Stimulated activated memory B cell treated with anti-CD40 and anti-IgM and Interleukin-4, amounts not matched to agents 10 μg/mL and 1 μg/mL and 100 μg/mL, for 72 hours (primary cell): ENCODE measurements around the gene UBXN11.
"Not testable (repeated sequence)": the region's sequence is repeated elsewhere in the genome, so short reads cannot be mapped to it uniquely, and the experiment has no call there.

Source experiments
- ATAC-seq: fragments of 150-1000 bp; cut with Tn5 transposase; 2 replicates; pipeline ENCODE4 v1.10.0; 2021
- H3K27ac Mint-ChIP-seq: one replicate; pipeline ENCODE4 v1.8.0; 2022; ENCODE audit warnings: mild to moderate bottlenecking, mixed read lengths
- H3K27me3 Mint-ChIP-seq: one replicate; pipeline ENCODE4 v1.8.0; 2022; ENCODE audit warnings: mixed read lengths
- H3K36me3 Mint-ChIP-seq: one replicate; pipeline ENCODE4 v1.8.0; 2022; ENCODE audit warnings: mixed read lengths
- H3K4me1 Mint-ChIP-seq: one replicate; pipeline ENCODE4 v1.8.0; 2022; ENCODE audit warnings: mixed read lengths
- H3K4me3 Mint-ChIP-seq: one replicate; pipeline ENCODE4 v1.8.0; 2022; ENCODE audit warnings: mild to moderate bottlenecking, moderate library complexity, mixed read lengths
- H3K9me3 Mint-ChIP-seq: one replicate; pipeline ENCODE4 v1.8.0; 2022; ENCODE audit warnings: mixed read lengths

UBXN11 gene

DNA sequence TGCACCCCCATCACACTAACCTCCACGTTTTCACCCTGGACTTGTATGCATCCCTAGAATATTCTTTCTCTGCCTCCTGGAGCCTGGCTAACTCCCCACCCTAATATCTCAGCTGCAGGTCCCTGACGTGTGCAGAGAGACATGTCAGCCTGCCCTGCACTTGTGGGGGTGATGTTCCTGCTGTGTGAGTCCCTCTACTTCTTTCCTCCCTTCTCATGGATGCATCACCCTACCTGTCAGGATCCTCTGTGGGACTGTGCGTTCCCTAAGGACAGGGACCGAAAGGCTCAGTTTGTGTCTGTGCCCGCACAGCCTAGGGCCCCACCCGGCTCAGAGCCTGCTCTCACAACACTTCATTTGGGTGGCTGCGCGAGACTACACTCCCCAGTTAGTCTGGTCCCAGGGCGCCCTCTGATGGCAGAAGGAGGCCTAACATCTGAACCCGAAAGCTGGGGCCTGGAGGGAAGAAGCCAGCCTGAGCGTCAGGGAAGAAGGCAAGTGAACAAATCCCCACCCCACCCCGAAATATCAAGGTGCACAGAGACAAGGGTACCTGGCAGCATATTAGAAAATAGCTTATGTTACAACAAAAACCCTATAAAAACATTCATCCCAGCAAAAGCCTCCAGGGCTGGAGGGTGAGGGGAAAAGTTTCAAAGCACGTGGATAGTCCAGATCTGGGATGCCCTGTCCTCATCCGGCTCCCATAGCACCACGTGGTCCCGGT lies 15.0 kb upstream of the UBXN11 start:
- no peaks in the 10 kb centered on the region for H3K27me3 Mint-ChIP-seq
- H3K9me3 Mint-ChIP-seq: no peaks in the 10 kb centered on the region
- ATAC-seq: peak; percentile 74
- H3K27ac Mint-ChIP-seq: peak overlapping the region; percentile 97
- H3K36me3 Mint-ChIP-seq: peaks cover 68% of the 10 kb centered on the region
- peak overlapping the region; percentile 77 for H3K4me3 Mint-ChIP-seq
- peaks cover 57% of the 10 kb centered on the region for H3K4me1 Mint-ChIP-seq

DNA sequence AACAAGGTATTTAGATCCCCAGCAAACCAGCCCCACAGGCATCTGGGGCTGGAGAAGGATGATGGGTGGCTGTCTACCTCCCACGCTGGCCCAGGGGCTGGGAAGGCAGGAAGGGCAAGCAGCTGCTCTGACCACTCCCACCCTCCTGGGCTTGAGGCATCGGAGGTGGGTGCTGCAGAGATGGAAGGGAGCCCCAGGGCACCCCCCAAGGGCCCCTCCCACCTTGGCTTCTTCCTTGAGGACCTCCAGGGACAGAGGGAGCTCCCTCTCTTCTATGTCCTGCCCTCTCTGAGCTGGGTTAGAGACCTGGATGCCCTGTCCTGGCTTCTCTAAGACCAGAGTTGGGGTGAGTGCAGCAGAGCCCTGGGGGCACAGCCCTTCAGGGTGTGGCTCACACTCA lies 14.5 kb upstream of the UBXN11 start:
- peak overlapping the region; percentile 98 for H3K4me3 Mint-ChIP-seq
- H3K27me3 Mint-ChIP-seq: no peaks in the 10 kb centered on the region
- H3K9me3 Mint-ChIP-seq: no peaks in the 10 kb centered on the region
- peaks cover 63% of the 10 kb centered on the region for H3K4me1 Mint-ChIP-seq
- peak; percentile 6 for ATAC-seq
- peaks cover 68% of the 10 kb centered on the region for H3K36me3 Mint-ChIP-seq
- H3K27ac Mint-ChIP-seq: peak overlapping the region; percentile 97

DNA sequence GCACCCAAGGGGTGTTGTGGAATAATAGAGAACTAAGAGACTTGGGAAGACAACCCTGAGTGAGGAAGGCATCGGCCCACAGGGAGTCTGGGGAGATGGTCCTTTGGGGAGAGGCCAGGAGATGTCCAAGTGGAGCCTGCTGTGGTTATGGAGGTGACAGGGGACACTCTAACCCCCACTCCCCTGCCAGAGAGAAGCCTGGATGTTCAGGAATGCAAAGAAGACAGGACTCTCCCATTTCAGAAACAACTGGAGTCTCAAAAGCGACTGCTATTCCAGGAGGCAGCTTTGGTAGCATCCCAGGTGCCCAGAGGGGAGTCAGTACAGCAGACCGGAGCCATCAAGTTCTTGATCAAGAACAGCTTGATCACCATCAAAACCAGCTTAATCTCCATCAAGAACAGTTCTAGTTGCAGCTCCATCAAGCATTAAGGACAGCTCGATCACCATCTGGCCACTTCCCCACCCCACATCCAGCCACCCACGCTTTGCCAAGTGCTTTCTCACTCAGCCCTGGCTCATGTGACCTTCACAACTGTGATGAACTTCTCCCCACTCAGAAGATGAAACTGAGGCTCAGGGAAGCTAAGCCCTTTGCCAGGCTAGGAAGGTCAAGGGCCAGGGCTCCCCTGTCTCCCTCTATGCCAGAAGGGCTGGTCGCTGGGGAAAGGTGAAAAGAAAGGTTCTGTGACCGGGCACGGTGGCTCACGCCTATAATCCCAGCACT lies 12.1 kb upstream of the UBXN11 start:
- Mint-ChIP-seq H3K4me3 (peak overlapping the region; percentile 98), H3K36me3 (peaks cover 57% of the 10 kb centered on the region), H3K27me3 (no peaks in the 10 kb centered on the region), H3K4me1 (peaks cover 78% of the 10 kb centered on the region), H3K9me3 (peaks cover under 1% of the 10 kb centered on the region), H3K27ac (peak overlapping the region; percentile 97)
- ATAC-seq: peak; percentile 46

DNA sequence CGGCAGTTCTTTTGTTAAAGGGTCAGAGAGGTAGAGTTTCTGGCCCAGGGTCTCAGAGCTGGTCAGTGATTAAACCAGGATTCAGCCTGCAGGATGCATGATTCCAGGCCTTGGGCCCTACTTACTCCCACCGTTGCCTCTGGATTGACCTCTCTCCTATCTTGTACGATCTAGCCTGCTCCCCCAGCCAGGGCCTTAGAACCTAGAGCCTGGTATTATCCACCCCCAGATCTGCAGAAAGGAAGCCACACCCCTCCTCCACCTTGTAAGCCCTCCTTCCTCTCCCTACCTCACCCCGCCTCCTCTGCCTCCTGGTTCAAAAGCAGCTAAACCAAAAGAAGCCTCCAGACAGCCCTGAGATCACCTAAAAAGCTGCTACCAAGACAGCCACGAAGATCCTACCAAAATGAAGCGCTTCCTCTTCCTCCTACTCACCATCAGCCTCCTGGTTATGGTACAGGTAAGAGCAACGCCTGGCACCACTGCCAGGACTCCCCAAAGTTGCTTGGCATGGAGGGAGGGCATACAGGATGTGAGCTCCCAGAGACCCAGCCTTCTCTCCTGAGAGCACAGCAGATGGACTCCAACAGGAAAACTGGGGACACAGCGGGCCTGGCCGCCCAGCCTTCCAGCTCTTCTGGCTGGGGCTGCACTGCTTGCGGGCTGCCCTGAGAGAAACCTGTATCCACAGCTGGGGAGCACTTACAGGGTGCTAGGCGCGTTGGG lies 11.3 kb upstream of the UBXN11 start, which contains the start of gene CD52:
CD52 (plus strand) TSS at position 347 of the 726 bp plus-strand sequence; CDS start at position 407, 60 bp downstream.
- Mint-ChIP-seq H3K4me1 (peaks cover 77% of the 10 kb centered on the region), H3K4me3 (peak within 1 kb of the TSS; percentile 98), H3K9me3 (peaks cover 3% of the 10 kb centered on the region), H3K27ac (peak within 1 kb of the TSS; percentile 97), H3K27me3 (no peaks in the 10 kb centered on the region), H3K36me3 (peaks cover 50% of the 10 kb centered on the region)
- ATAC-seq: peak; percentile 79

DNA sequence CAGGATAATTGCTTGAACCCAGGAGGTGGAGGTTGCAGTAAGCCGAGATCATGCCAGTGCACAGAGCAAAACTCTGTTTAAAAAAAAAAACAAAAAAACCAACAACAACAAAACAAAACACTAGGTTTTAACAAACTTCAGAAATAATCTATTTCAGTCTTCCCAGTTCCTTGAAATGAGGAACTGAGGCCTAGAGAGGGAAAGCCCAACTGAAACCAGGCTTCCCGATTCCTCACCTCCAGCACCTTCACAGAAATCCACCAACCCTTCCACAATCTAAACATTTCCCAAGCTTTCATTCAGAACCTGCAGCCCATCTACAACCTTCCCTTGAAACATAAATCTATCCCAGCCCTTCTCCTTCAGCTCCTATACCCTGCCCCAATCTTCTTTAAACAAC lies 10.7 kb upstream of the UBXN11 start:
- H3K4me1 Mint-ChIP-seq: peaks cover 76% of the 10 kb centered on the region
- no peak for ATAC-seq
- peak overlapping the region; percentile 97 for H3K27ac Mint-ChIP-seq
- H3K27me3 Mint-ChIP-seq: no peaks in the 10 kb centered on the region
- peaks cover 3% of the 10 kb centered on the region for H3K9me3 Mint-ChIP-seq
- peaks cover 43% of the 10 kb centered on the region for H3K36me3 Mint-ChIP-seq
- peak overlapping the region; percentile 98 for H3K4me3 Mint-ChIP-seq

DNA sequence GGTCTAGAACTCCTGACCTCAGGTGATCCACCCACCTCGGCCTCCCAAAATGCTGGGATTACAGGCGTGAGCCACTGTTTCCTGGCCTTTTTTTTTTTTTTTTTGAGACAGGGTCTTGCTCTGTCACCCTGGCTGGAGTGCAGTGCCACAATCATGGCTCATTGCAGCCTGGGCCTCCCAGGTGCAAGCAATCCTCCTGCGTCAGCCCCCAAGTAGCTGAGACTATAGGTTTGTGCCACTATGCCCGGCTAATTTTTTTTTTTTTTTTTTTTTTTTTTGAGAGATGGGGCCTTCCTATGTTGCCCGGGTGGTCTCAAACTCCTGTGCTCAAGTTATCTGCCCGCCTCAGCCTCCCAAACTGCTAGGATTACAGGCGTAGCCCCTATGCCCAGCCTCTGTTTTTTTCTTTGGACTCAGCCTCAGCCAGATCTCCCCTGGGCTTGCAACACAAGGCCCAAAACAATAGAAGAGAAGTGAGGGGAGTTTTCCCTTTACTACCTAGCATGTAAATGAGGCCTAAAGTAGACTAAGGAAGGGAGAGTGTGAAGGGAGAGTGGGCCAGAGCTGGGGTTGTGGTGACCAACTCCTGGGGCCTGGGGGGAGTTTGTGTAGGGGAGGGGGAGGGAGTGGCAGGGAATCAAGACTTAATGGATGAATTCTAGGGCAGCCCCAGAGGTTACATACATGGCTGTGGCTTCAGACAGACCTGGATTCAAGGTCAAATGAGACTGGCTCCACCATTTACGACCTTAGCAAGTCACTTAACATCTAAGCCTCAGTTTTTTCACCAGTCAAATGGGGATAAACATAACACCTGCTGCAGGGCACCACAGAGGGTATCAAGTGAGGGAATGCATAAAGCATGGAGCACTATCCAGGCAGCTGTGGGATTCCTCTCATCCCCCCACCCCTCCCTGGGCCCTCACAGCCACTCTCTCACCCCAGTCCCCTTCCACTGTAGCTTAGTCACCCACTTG lies 9.7 kb upstream of the UBXN11 start:
- Mint-ChIP-seq H3K4me1 (peaks cover 76% of the 10 kb centered on the region), H3K36me3 (peaks cover 35% of the 10 kb centered on the region), H3K9me3 (peaks cover 3% of the 10 kb centered on the region), H3K27me3 (no peaks in the 10 kb centered on the region), H3K4me3 (peak overlapping the region; percentile 98), H3K27ac (peak overlapping the region; percentile 97)
- no peak for ATAC-seq

DNA sequence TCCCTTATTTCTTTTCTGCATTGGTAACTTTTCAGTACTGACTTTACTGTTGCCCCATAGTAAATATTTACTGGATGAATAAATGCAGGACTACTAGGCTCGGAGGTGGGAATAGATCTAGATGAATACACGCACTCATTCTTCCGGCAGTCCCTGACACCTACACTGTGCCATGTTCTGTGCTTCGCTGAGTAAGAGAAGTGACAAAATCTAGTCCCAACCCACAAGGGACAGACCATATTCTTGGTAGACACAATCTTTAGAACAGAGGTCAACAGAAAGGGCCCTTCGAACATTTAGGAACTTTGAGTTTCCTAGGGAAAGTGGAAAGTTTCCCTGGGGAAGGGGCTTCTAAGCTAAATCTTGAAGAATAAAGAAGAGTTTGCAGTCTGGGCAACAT lies 8.1 kb upstream of the UBXN11 start:
- Mint-ChIP-seq H3K36me3 (peaks cover 20% of the 10 kb centered on the region), H3K9me3 (peaks cover 3% of the 10 kb centered on the region), H3K27ac (peak overlapping the region; percentile 97), H3K4me3 (peak overlapping the region; percentile 8), H3K27me3 (no peaks in the 10 kb centered on the region), H3K4me1 (peaks cover 61% of the 10 kb centered on the region)
- no peak for ATAC-seq

DNA sequence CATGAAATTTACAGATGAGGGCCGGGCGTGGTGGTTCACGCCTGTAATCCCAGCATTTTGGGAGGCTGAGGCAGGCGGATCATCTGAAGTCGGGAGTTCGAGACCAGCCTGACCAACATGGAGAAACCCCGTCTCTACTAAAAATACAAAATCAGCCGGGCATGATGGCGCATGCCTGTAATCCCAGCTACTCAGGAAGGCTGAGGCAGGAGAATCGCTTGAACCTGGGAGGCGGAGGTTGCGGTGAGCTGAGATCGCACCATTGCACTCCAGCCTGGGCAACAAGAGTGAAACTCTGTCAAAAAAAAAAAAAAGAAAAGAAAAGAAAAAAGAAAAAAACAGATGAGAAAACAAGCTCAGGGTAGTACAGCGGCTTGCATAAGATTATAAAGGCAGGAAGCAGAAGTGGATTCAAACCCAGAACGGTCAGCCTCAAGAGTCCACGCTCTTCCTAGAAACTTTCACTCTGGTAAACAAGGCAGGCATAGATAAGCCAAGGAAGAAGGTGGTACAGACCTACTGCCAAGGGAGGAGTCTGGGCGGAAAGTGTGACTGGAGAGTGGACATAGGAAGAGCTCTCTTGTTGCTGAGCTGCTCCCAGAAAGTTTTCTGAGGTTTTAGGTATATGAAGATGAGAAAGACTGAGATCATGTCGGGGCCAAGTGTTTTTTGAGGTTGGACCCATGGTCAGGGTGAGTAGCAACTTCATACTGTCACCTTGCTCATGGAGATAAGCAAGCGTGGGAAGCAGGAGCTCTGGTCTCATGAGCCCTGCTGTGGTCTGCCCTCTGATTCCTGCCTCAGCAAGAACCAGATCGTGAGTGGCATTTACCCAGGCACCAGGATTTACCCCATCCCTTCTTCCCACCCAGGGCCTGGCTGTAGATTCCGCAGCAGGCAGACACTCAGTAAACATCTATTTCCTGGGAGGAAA lies 1.8 kb upstream of the UBXN11 start:
- not testable (repeated sequence) for H3K4me3 Mint-ChIP-seq, H3K27me3 Mint-ChIP-seq, H3K9me3 Mint-ChIP-seq, H3K36me3 Mint-ChIP-seq, ATAC-seq
- Mint-ChIP-seq H3K4me1 (peaks cover 42% of the 10 kb centered on the region), H3K27ac (peak overlapping the region; percentile 84)

DNA sequence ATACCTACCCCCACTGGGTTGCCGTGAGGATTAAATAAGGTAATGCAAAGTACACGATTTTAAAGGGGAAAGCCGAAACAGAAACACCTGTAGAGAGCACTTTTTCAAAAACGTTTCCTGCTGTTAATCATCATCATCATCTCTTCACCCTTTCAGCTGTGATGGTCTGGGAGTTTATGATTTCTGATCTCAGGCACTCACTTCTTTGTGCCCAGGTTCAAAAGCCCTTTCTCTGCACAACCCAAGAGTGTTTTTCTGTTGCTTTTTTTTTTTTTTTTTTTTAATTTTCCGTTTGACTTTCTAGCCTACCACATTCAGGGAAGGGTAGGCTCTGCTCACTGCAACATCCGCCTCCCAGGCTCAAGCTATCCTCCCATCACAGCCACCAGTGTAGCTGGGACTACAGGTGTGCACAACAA lies 936 bp upstream of the UBXN11 start:
- ATAC-seq: no peak
- Mint-ChIP-seq H3K4me3 (peak overlapping the region; percentile 98), H3K9me3 (no peaks in the 10 kb centered on the region), H3K27me3 (no peaks in the 10 kb centered on the region), H3K36me3 (no peaks in the 10 kb centered on the region), H3K4me1 (peaks cover 38% of the 10 kb centered on the region), H3K27ac (peak overlapping the region; percentile 84)

DNA sequence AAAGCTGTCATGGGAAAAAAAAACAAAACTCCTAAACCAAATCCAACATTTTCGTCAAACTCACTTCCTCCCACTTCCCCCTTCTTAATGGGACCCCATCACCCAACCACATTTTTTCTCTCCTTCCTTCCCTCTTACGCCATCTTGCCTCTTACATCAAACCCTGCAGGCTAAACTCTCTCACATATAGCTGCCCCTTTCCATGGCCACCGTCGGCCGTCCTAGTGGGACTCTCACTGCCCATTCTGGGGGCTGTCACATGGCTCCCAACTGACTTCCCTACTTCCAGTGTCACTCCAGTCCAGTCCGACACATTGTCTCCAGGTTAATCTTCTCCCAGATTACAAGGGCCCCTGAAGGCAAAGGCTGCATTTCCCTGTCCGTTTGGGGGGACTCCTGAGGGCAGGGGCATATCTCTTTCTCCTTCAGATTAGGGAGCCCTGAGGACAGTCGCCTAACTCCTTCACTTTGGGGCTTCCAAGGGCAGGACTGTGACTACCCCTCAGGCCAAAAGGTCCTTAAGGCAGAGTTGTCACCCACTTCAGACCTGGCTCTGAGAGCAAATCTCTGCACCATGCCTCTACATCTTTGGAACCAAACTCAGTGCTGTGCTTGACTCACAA lies 658 bp downstream of the UBXN11 start:
- H3K36me3 Mint-ChIP-seq: peaks cover 7% of the 10 kb centered on the region
- H3K4me1 Mint-ChIP-seq: peaks cover 33% of the 10 kb centered on the region
- H3K9me3 Mint-ChIP-seq: no peaks in the 10 kb centered on the region

DNA sequence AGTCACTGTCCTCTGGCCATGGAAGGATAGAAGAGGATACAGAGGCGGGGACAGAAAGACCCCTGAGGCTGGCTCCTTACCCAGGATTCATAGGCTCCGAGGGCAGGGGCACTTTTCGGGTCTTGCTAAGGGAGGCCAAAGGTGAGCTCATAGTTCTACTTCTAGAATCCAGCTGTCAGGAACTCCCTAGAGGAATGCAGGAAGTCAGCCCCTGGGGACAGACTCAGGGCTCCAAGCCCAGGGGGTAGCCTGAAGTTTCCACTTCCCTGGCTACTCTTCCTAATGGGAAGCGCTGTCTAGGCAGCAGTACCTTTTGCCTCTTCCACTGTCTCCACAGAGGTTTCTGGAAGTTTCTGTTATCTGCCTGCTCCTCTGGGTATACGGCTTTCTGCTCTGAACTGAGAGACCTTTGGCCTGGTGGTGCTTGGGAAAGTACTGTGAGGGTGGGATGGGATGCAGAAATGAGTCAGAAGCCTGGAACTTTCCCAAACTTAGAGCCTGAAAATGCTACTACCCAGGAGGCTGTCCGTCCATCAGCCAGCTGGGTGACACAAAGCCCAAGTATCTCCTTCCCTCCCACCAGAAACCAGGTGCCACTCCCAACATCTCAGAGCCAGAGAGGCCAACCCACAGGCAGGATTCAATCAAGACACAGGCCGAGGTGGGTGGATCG lies 3.6 kb downstream of the UBXN11 start:
- ATAC-seq: no peak
- H3K36me3 Mint-ChIP-seq: peaks cover 8% of the 10 kb centered on the region
- no peak overlapping the region for H3K27ac Mint-ChIP-seq
- H3K9me3 Mint-ChIP-seq: no peaks in the 10 kb centered on the region
- peaks cover 48% of the 10 kb centered on the region for H3K4me1 Mint-ChIP-seq
- no peak overlapping the region for H3K4me3 Mint-ChIP-seq
- H3K27me3 Mint-ChIP-seq: no peaks in the 10 kb centered on the region

More for the DNA sequence above, 658 bp downstream of the UBXN11 start:
- no peak for ATAC-seq
- no peaks in the 10 kb centered on the region for H3K27me3 Mint-ChIP-seq
- H3K27ac Mint-ChIP-seq: peak overlapping the region; percentile 84
- peak overlapping the region; percentile 98 for H3K4me3 Mint-ChIP-seq

DNA sequence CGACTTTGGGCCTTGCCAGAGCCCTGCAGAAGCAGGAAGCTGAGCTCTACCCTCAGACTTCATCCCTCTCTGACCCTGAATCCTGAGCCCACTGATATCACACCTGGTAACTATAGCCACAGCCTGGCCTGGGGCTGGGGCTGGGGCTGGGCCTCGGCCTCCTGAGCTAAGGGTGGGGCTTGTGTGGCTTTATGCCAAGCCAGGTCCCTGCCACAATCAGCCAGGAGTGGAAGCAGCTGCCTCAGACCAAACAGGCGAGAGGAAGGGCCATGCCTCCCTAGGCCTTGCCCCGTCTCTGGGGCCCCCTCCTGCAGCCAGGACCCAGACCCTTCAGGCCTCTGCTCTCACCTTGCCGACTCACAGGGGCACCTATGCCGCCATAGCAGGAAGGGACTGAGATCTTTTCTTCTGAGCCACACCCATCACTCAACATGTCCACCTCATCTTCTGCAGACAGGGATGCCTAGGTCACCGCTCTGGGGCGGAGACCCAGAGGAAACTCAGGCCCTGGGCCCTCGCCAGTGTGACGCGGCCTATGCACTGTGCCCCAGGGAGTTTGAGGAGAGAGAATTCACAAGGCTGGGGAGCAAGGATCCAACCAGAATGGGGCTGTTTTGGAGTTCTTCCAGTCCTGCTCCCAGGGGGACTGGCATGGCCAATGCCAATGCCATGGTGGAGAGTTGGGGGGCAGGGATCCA lies 5.7 kb downstream of the UBXN11 start:
- peak overlapping the region; percentile 75 for H3K27ac Mint-ChIP-seq
- peaks cover 21% of the 10 kb centered on the region for H3K36me3 Mint-ChIP-seq
- no peak overlapping the region for H3K4me3 Mint-ChIP-seq
- H3K27me3 Mint-ChIP-seq: no peaks in the 10 kb centered on the region
- H3K9me3 Mint-ChIP-seq: no peaks in the 10 kb centered on the region
- peaks cover 39% of the 10 kb centered on the region for H3K4me1 Mint-ChIP-seq
- ATAC-seq: no peak
